ENCODE measurements around the gene PLXNA1. TPM values are rescaled to one million over a fixed set of nuclear protein-coding genes. Genes with fewer than 3 reads are reported as not detected.

Gene PLXNA1
- total and polyA plus RNA-seq, 2 of the 8 experiments (the other 6 are each of a cell fraction or from before 2014, with no cell fraction given), result 47.5 to 54.9 TPM

GRCh38 chr3:127001486-127002194 is 18.7 kb downstream of the PLXNA1 start:
- Histone ChIP-seq H4K20me1 (replicated peaks in 1 of 2; ENCODE audit: control insufficient read depth in 1 of 2, insufficient read depth in 2 of 2, low read length in 2 of 2) (peaks cover 6 to 35% of the 10 kb centered on the region in 2 experiments), H3K56ac (replicated peaks; ENCODE audit: insufficient read length, low read depth, low read length) (no peak overlapping the region), H3K9me3 (ENCODE audit: insufficient read depth in 2 of 2, low read depth in 1 of 2, low read length in 1 of 2) (no peaks in the 10 kb centered on the region), H2AK5ac (ENCODE audit: low read depth, low read length) (peak overlapping the region; percentile 91; the same call in 1 of the 2 replicates), H3K9ac (replicated peaks in 1 of 4; ENCODE audit: extremely low read depth in 1 of 4, low read depth in 3 of 4, low read length in 3 of 4) (peak overlapping the region in 1 of 4 experiments; percentile 20; a peak in 1 of 7 replicates), H4K91ac (replicated peaks; ENCODE audit: insufficient read length, low read length) (peak overlapping the region; percentile 88), H3K79me1 (ENCODE audit: low read depth, low read length) (peaks cover 20% of the 10 kb centered on the region), H4K5ac (ENCODE audit: insufficient read length, low read depth, low read length) (peak overlapping the region; percentile 21), H3K23me2 (ENCODE audit: low read depth, low read length) (no peaks in the 10 kb centered on the region), H3K79me2 (ENCODE audit: control insufficient read depth in 1 of 2, insufficient read depth in 2 of 2, low read length in 2 of 2) (peaks cover 0 to 33% of the 10 kb centered on the region in 2 experiments; a peak in 2 of 4 replicates), H4K8ac (ENCODE audit: extremely low read depth, insufficient read depth, low read length) (peak overlapping the region; percentile 43), H2BK12ac (ENCODE audit: low read depth, low read length) (peak overlapping the region; percentile 98; the same call in 1 of the 2 replicates), H3K4me3 (ENCODE audit: extremely low read depth in 1 of 4, insufficient read depth in 2 of 4, low read depth in 3 of 4, low read length in 4 of 4) (no peak overlapping the region), H2BK15ac (ENCODE audit: low read length) (peak overlapping the region; percentile 95; the same call in 1 of the 2 replicates), H3K14ac (ENCODE audit: insufficient read length) (no peak overlapping the region), H2AFZ (ENCODE audit: low read length) (no peak overlapping the region), H3K23ac (ENCODE audit: insufficient read length) (no peak overlapping the region), H3K4ac (replicated peaks; ENCODE audit: insufficient read length, low read depth, low read length) (peak overlapping the region; percentile 94), H2BK20ac (ENCODE audit: low read length) (no peak overlapping the region), H3K27ac (ENCODE audit: low read depth, low read length) (0 out of 2 replicates have a peak overlapping the region, but pooled peaks have one; percentile 55), H3K4me2 (ENCODE audit: insufficient read depth in 1 of 2, low read depth in 2 of 2, low read length in 2 of 2) (peak overlapping the region; percentile 18 to 55; a peak in 2 of 4 replicates), H3K4me1 (replicated peaks in 1 of 4; ENCODE audit: control insufficient read depth in 3 of 4, insufficient read depth in 4 of 4, low read length in 3 of 4) (peaks cover 0 to 20% (median 14%) of the 10 kb centered on the region in 4 experiments; a peak in 6 of 7 replicates), H3K27me3 (replicated peaks in 1 of 4; ENCODE audit: control insufficient read depth in 3 of 4, extremely low read depth in 1 of 4, insufficient read depth in 3 of 4, low read length in 3 of 4) (no peaks in the 10 kb centered on the region), H2BK120ac (replicated peaks; ENCODE audit: low read depth, low read length) (peak overlapping the region; percentile 43), H3K36me3 (ENCODE audit: control insufficient read depth in 2 of 4, insufficient read depth in 4 of 4, low read length in 3 of 4) (peaks cover 0 to 3% (median 0%) of the 10 kb centered on the region in 4 experiments; a peak in 1 of 8 replicates), H3K18ac (ENCODE audit: extremely low read depth, low read length) (peak overlapping the region; percentile 92), H2BK5ac (ENCODE audit: low read depth, low read length) (peak overlapping the region; percentile 93)
- 80% methylated on average over 19 of the region's 23 CpGs; no CpG with 5 or more reads in 1 of the 2 experiments for WGBS, 2 experiments (ENCODE audit: extremely low coverage in 1 of 2, insufficient coverage in 1 of 2, insufficient read length in 1 of 2, insufficient replicate concordance in 2 of 2, low coverage in 1 of 2, low lambda C conversion rate in 2 of 2, missing lambda C conversion rate in 1 of 2)
- FAIRE-seq (no peak), DNase-seq (ENCODE audit: low read depth in 1 of 2, low spot score in 2 of 2) (peak in 1 of 2 experiments; percentile 58)
- ChIA-PET POLR2A (ENCODE audit: partially characterized antibody) (interaction anchor here (0.7 to 2.7 kb wide), 5 partner anchors 8 to 77 kb away, joined by 3 to 9 read pairs (median 3); no protein-coding TSS in a partner anchor), CTCF (ENCODE audit: partially characterized antibody) (interaction anchor here (0.6 to 2.3 kb wide), 23 partner anchors 9 to 482 kb away, joined by 3 to 11 read pairs (median 3); no protein-coding TSS in a partner anchor)
- TF ChIP-seq RBBP5 (IDR thresholded peaks at IDR 0.05; ENCODE audit: borderline replicate concordance, low read depth, low read length) (0 out of 2 replicates have a peak, but pooled peaks have one; percentile 73), ZNF274 (IDR thresholded peaks at IDR 0.05; ENCODE audit: borderline replicate concordance, extremely low read depth, low read length) (no peak)

Measured in H1 (cell line).